Calu3 (cell line): ENCODE results near the gene RNASEH1. TPM values are rescaled to one million over a fixed set of nuclear protein-coding genes. Genes with fewer than 3 reads are reported as not detected.
A peak's percentile ranks its signal among the peaks of the same experiment; 100 is the strongest.

Experiments
- BruUV-seq: library from RNA; stranded (reverse); fragments of 400-500 nt; replicated peaks from 2 replicates; lab custom pipeline; 2021; lab: Mats Ljungman, UMichigan
- CTCF ChIA-PET: fragments of 300-600 bp; sonication (Branson Sonifier 250); formaldehyde crosslinking; loops from one replicate; lab custom pipeline; 2022; ENCODE audit warnings: antibody characterized with exemption; lab: Charles Lee
- DNase-seq: peaks from one replicate; pipeline ENCODE4 v3.0.0; 2022
- H3K27ac Mint-ChIP-seq: one replicate; pipeline ENCODE4 v1.8.0; 2022; ENCODE audit warnings: mixed read lengths; ENCODE audit not compliant: unreplicated experiment
- H3K27me3 Mint-ChIP-seq: one replicate; pipeline ENCODE4 v1.8.0; 2022; ENCODE audit warnings: mixed read lengths; ENCODE audit not compliant: unreplicated experiment
- H3K36me3 Mint-ChIP-seq: one replicate; pipeline ENCODE4 v1.8.0; 2022; ENCODE audit warnings: mild to moderate bottlenecking, moderate library complexity, mixed read lengths; ENCODE audit not compliant: insufficient read depth, unreplicated experiment
- H3K4me1 Mint-ChIP-seq: one replicate; pipeline ENCODE4 v1.8.0; 2022; ENCODE audit warnings: mild to moderate bottlenecking, low read depth, mixed read lengths; ENCODE audit not compliant: unreplicated experiment
- H3K4me3 Mint-ChIP-seq: one replicate; pipeline ENCODE4 v1.8.0; 2022; ENCODE audit warnings: mild to moderate bottlenecking, low read depth, moderate library complexity, mixed read lengths; ENCODE audit not compliant: unreplicated experiment
- H3K9me3 Mint-ChIP-seq: one replicate; pipeline ENCODE4 v1.8.0; 2022; ENCODE audit warnings: low read depth, mixed read lengths; ENCODE audit not compliant: unreplicated experiment
- intact Hi-C: fragments of 100-400 bp; cut with micrococcal nuclease; formaldehyde crosslinking; loops from one replicate; pipeline ENCODE4 v1.10.0; 2022; ENCODE audit not compliant: unreplicated experiment
- total RNA-seq: library from RNA; stranded (reverse); gene quantifications from 2 replicates; pipeline ENCODE4 v1.2.3, GENCODE V29; 2022
- TF ChIP-seq, protein P1 (sequence below): fragments of 200-600 bp; IDR thresholded peaks from one replicate; pipeline ENCODE4 v1.8.0; 2022; ENCODE audit warnings: antibody characterized with exemption; ENCODE audit not compliant: unreplicated experiment

Gene RNASEH1
- total RNA-seq, 1 experiment from 2014 or later, result 30.2 TPM

GRCh38 chr2:3566806-3567205 lies 8.7 kb upstream of the RNASEH1 start:
- intact Hi-C loops, result no loop called here
- CTCF ChIA-PET, result no interaction called here
- no TSS peak for BruUV-seq
- Mint-ChIP-seq H3K36me3 (no peaks in the 10 kb centered on the region), H3K4me1 (no peaks in the 10 kb centered on the region), H3K27me3 (no peaks in the 10 kb centered on the region), H3K4me3 (no peak overlapping the region), H3K27ac (no peak overlapping the region), H3K9me3 (no peaks in the 10 kb centered on the region)
- TF ChIP-seq, protein P1, sequence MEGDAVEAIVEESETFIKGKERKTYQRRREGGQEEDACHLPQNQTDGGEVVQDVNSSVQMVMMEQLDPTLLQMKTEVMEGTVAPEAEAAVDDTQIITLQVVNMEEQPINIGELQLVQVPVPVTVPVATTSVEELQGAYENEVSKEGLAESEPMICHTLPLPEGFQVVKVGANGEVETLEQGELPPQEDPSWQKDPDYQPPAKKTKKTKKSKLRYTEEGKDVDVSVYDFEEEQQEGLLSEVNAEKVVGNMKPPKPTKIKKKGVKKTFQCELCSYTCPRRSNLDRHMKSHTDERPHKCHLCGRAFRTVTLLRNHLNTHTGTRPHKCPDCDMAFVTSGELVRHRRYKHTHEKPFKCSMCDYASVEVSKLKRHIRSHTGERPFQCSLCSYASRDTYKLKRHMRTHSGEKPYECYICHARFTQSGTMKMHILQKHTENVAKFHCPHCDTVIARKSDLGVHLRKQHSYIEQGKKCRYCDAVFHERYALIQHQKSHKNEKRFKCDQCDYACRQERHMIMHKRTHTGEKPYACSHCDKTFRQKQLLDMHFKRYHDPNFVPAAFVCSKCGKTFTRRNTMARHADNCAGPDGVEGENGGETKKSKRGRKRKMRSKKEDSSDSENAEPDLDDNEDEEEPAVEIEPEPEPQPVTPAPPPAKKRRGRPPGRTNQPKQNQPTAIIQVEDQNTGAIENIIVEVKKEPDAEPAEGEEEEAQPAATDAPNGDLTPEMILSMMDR, result no peak
- DNase-seq, result no peak

DNA sequence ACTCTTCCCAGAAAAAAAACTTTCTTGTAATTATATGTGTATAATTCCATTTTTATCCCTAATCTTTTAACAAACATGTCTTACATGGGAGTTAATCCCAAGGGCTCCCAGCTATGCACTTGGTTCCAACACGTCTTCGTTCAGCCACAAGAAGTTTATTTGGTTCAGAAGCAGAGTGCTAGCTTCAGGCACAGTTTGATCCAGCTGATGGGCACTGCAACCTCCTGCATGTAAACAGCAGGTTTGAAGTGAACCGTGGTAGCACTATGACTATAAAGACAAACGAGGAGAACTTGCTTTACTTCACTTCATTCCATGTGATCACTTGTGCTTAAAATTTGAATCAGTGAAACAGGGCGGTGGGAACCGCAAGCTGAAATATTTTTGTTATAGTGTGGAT lies 7.0 kb upstream of the RNASEH1 start:
- H3K4me3 Mint-ChIP-seq, result no peak overlapping the region
- H3K27me3 Mint-ChIP-seq, result no peaks in the 10 kb centered on the region
- DNase-seq, result no peak
- no peaks in the 10 kb centered on the region for H3K9me3 Mint-ChIP-seq
- CTCF ChIA-PET, result interaction anchor here (0.6 kb wide), 1 partner anchor 190 kb away, joined by 3 read pairs; no protein-coding TSS in a partner anchor
- H3K27ac Mint-ChIP-seq, result no peak overlapping the region
- BruUV-seq, result no TSS peak
- H3K4me1 Mint-ChIP-seq, result peaks cover 7% of the 10 kb centered on the region
- peaks cover 6% of the 10 kb centered on the region for H3K36me3 Mint-ChIP-seq
- TF ChIP-seq, protein P1, result no peak
- intact Hi-C loops, result no loop called here

- H3K4me3 Mint-ChIP-seq, result no peak overlapping the region
- peaks cover 9% of the 10 kb centered on the region for H3K4me1 Mint-ChIP-seq
- no peaks in the 10 kb centered on the region for H3K27me3 Mint-ChIP-seq
- DNase-seq, result no peak
- TF ChIP-seq, protein P1, result no peak
- H3K9me3 Mint-ChIP-seq, result no peaks in the 10 kb centered on the region
- no peak overlapping the region for H3K27ac Mint-ChIP-seq
- peaks cover 17% of the 10 kb centered on the region for H3K36me3 Mint-ChIP-seq
- CTCF ChIA-PET, result no interaction called here
- intact Hi-C loops, result no loop called here
- no TSS peak for BruUV-seq
Observed at GRCh38 chr2:3563521-3563976, 5.4 kb upstream of the RNASEH1 start.

DNA sequence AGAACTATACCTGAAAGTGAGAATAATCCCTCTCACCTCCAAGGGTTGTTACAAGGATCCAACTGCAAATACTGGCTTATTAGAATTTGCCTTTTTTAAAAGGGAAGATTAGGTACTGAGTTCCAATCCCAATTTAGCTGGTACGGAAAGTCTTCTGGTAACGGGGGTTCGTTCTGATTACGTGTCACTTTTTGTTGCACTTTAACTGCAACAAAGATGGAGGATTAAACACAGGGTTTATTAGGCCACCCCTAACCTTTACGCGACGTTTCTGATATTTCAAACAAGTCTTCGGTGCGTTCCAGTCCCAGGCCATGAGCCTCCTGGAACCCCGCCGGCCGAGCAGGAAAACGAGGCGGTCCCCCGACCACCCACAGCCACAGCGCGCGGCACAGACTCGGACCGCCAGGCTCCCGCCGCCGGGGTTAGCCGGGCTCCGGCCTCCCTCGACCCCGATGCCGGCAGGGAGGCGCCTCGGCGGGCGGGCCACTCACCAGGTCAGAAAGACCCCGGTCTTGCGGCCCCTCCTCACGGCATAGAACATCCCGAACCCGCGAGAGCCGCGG lies 411 bp downstream of the RNASEH1 start:
- TF ChIP-seq, protein P1, result no peak
- BruUV-seq, result TSS peak; percentile 68
- intact Hi-C loops, result no loop called here
- Mint-ChIP-seq H3K9me3 (no peaks in the 10 kb centered on the region), H3K4me3 (peak overlapping the region; percentile 91), H3K27ac (peak overlapping the region; percentile 82), H3K36me3 (peaks cover 71% of the 10 kb centered on the region), H3K4me1 (peaks cover 9% of the 10 kb centered on the region), H3K27me3 (no peaks in the 10 kb centered on the region)
- CTCF ChIA-PET, result interaction anchor here (0.6 to 1.0 kb wide), 3 partner anchors 21 to 94 kb away, joined by 4 to 7 read pairs (median 4); no protein-coding TSS in a partner anchor
- DNase-seq, result no peak
